Activated T-helper 1 cell treated with anti-CD3 and anti-CD28 coated beads, Interleukin-2, amount 50 U/mL, for 16 hours (primary cell): ENCODE data around the gene LGALS1.
"Not testable (repeated sequence)": the region's sequence is repeated elsewhere in the genome, so short reads cannot be mapped to it uniquely, and the experiment has no call there.

ENCODE experiments used
- DNase-seq, 2 donors: peaks; one replicate each; pipeline ENCODE4 v3.0.0-alpha.2; 2020; ENCODE audit warnings: low read depth in 1 of 2, low spot score in 1 of 2

The LGALS1 gene

GRCh38 chr22:37639070-37639760 is 36.2 kb upstream of the LGALS1 start, which contains the start of gene SH3BP1:
SH3BP1 (plus strand) TSS chr22:37639669; CDS start chr22:37639788, 119 bp downstream.
- DNase-seq: peak in 1 of 2 donors; percentile 37

DNA sequence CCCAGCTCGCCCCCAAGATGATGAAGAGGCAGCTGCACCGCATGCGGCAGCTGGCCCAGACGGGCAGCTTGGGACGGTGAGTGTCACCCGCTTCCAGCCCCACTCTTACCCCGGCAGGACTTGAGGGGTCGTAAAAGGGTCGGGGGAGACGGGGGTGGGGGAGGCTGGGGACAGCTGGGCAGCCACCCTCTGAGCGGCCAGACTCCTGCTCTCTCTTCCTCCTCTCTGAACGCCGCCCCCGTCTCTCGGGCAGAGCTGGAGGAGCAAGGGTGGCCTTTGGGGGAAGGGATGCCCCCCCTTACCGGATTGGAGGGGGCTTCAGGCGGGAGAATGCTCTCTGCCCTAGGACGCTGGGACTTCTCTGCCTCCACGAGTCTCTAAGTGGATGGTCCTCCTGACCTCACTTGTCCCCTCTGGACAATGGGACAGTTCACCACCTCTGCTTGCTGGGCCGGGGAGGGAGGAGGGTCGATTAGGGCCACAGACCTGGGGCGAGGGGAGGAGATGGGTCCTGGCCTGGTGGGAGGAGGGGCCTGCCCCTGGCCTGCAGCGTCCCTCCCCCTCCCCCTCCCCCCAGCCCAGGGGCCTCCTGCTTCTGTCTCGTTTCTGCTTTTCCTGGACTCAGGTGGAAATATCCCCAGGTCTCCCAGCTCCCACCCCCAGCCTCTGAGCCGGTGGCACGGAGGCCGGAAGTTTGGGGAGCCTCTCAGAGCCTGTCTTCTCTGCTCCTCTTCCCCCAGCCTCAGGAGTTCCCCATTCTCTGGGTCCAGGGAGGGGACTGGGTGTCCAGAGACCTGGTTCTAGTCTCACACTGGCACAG is 35.5 kb upstream of the LGALS1 start:
- no peak for DNase-seq

- no peak for DNase-seq
Measured at GRCh38 chr22:37640591-37641560, 34.6 kb upstream of the LGALS1 start.

GRCh38 chr22:37641561-37641949 is 33.9 kb upstream of the LGALS1 start:
- DNase-seq: no peak

DNA sequence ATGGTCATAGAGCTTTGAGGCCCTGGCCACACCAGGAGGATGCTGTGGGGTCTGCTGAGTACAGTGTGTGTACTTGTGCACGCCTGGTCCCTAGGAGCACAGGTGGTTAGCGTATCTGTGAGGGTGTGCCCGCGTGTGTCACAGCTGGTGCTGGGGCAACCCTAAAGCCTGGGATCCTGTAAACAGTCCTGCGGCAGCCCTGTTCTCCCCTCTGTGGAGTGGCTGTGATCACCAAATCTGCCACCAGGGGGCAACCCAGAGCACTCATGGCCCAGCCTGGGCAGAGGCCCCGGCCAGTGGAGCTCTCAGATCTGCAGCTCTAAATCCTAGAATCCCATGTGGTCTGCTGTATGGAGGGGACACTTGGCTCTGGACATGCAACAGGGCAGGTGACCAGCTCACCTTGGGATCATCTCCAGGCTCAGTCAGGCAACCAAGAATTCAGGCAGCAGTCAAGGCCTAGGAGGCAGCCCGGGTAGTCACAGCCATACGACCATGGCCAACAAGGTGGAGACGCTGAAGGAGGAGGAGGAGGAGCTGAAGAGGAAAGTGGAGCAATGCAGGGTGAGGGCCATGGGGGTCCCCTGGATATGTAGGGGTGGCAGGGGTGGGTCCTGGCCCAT is 32.1 kb upstream of the LGALS1 start:
- DNase-seq: peak; percentile 75 to 90

DNA sequence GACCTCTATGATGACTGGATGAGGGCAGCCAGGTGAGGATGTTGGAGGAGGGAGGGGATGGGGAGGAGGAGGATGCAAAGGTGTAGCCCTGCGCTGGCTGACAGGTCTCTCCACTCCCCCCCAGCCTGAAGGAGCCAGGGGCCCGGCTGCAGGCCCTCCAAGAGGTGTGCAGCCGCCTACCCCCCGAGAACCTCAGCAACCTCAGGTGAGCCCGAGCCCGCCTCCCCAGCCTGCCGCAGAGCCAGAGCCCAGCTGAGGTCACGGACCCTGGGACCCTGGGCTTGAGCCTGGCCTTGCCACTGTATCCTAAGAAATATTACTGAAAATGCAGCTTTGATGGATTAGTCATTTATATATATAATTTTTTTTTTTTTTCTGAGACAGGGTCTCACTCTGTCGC is 28.1 kb upstream of the LGALS1 start:
- DNase-seq: no peak

- DNase-seq: no peak
Measured at GRCh38 chr22:37647928-37648327, 27.5 kb upstream of the LGALS1 start.

GRCh38 chr22:37650463-37651136 is 24.8 kb upstream of the LGALS1 start:
- DNase-seq: no peak

GRCh38 chr22:37654563-37655251 is 20.7 kb upstream of the LGALS1 start:
- DNase-seq: no peak

DNA sequence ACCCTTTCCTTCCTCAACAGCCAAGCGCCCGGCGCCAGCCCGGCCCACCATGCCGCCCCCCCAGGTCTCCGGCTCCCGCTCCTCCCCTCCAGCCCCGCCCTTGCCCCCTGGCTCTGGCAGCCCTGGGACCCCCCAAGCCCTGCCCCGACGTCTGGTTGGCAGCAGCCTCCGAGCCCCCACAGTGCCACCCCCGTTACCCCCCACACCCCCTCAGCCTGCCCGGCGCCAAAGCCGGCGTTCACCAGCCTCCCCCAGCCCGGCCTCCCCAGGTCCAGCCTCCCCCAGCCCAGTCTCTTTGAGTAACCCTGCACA is 20.2 kb upstream of the LGALS1 start:
- DNase-seq: no peak

DNA sequence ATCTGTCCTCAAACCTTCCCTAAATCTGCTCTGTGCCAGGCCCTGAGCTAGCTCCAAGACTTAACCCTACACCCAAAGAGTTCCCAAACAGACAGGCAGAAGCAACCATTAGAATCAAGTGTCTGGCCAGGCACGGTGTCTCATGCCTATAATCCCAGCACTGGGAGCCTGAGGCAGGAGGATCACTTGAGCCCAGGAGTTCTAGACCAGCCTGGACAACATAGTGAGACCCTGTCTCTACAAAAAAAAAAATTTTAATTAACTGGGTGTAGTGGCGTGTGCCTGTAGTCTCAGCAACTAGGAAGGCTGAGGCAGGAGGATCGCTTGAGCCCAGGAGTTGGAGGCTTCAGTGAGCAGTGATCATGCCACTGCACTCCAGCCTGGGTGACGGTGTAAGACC is 18.9 kb upstream of the LGALS1 start:
- not testable (repeated sequence) for DNase-seq

DNA sequence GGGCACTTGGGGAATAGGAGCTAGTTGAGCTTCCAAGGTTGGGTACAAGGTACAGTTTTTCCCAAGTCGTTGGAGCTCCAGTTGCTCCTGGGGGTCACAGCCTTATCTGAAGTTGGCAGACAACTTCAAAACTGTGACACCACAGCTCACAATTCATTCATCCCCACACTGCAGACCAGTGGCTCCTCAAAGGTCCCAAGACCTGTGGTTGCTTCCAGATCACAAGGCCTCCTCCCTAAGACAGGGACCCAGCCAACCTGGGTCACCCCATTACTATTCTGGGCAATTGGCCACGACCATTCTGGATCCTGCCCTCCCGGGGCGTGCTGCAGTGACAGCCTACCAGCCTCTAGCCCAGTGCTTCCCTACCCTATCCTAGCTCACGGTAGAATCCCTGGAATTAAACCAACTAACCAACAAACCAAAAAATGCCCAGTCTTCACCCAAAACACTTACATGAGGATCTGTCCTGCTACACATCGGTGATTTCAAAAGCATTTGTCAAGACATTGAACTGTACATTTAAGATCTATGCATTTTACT is 17.8 kb upstream of the LGALS1 start:
- DNase-seq: no peak

DNA sequence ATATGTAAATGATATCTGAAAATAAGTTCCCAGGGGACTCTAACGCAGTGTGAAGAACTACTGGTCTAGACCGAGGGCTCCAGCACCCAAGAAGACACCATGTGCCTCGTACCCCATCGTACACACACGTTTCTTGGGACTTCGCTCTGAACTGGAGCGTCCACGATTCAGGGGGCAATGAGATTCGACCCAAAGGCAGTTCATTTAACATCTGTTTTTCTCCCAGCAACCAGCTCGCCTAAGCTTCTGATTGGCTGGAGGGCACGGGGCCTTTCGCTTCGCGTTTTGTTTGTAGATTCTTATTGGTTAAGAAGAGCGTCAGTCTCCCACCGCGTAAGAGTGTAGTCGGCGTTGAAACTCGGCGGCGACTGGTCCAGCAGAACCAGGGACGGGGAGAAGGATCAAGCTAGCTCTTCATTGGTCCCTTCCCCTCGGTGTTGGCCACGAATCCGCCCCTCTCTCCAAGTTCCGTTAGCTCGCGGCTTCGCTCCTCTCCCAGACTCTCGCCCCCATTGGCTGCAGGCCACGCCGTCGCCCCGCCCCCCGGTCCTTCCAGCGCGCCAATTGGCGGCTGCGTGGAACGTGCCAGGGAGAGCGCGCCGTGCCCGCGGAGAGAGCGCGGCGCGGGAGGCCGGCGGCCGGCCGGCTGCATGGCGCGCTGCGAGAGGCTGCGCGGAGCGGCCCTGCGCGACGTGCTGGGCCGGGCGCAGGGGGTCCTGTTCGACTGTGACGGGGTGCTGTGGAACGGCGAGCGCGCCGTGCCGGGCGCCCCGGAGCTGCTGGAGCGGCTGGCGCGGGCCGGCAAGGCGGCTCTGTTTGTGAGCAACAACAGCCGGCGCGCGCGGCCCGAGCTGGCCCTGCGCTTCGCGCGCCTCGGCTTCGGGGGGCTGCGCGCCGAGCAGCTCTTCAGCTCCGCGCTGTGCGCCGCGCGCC is 17.0 kb upstream of the LGALS1 start, which contains the start of gene PDXP:
TSS of gene PDXP (plus strand) at position 591 of the 933 bp plus-strand sequence. CDS start at position 651, 60 bp downstream.
- DNase-seq: peak; percentile 97 to 98

- no peak for DNase-seq
Measured at GRCh38 chr22:37659066-37659896, 16.2 kb upstream of the LGALS1 start.

GRCh38 chr22:37659897-37660708 is 15.3 kb upstream of the LGALS1 start:
- DNase-seq: no peak

- no peak for DNase-seq
Measured at GRCh38 chr22:37660709-37661045, 14.8 kb upstream of the LGALS1 start.
